T-helper 1 cell treated with Interleukin-12 subunit alpha and Interleukin-12 subunit beta and Interleukin-4 antibody, amounts not matched to agents 30 μg/mL and 1 μg/mL, for 36 hours (primary cell): ENCODE data around the gene LRIG3.

Source experiments
- H3K27ac Mint-ChIP-seq: one replicate; pipeline ENCODE4 v1.8.0; 2021; ENCODE audit warnings: mild to moderate bottlenecking, mixed read lengths
- H3K27me3 Mint-ChIP-seq: one replicate; pipeline ENCODE4 v1.8.0; 2021; ENCODE audit warnings: low read depth, mixed read lengths
- H3K36me3 Mint-ChIP-seq: one replicate; pipeline ENCODE4 v1.8.0; 2021; ENCODE audit warnings: low read depth, mixed read lengths
- H3K4me1 Mint-ChIP-seq: one replicate; pipeline ENCODE4 v1.8.0; 2021; ENCODE audit warnings: low read depth, mixed read lengths
- H3K4me3 Mint-ChIP-seq: one replicate; pipeline ENCODE4 v1.8.0; 2021; ENCODE audit warnings: mild to moderate bottlenecking, moderate library complexity, mixed read lengths
- H3K9me3 Mint-ChIP-seq: one replicate; pipeline ENCODE4 v1.8.0; 2021; ENCODE audit warnings: mixed read lengths

The LRIG3 gene

DNA sequence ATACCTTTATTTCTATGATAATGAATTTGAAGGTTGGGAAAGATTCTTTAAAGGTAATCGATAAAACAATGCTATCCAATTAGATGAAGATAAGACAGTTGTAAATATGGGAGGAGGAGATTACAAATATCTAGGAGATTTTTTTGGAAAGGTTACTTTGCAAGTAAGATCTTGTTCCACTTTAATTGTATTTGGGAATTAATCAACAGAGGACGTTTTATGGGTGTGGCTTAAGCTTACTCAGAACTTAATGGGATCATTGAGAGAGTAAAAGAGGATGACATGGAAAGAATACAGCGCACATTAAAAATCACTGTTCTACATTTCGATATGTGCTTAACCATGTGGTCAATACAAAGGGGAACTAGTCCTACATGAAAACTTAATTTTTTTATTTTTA is 3.5 kb upstream of the LRIG3 start:
- Mint-ChIP-seq H3K9me3 (no peaks in the 10 kb centered on the region), H3K27me3 (peaks cover 33% of the 10 kb centered on the region), H3K4me1 (no peaks in the 10 kb centered on the region), H3K4me3 (no peak overlapping the region), H3K27ac (no peak overlapping the region), H3K36me3 (no peaks in the 10 kb centered on the region)

DNA sequence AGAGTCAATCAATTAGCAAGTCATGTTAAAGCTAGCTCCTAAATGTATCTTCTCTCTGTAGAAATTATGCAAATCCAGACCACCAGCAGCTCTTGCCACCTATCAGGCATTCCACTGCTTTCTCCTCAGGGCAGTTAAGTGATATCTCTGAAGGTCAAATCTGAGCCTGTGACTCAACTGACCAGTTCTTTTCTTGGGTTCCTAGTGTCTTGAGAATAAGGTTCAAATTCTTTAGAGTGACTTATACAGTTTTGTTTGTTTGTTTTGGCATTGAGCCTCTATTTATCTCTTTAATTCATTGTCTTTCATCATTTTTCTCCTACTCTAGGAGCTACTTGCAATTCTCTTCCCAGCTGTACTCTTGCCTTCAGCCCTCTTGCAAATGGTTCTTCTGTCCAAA is 2.5 kb upstream of the LRIG3 start:
- H3K27me3 Mint-ChIP-seq: peaks cover 42% of the 10 kb centered on the region
- H3K4me3 Mint-ChIP-seq: no peak overlapping the region
- no peaks in the 10 kb centered on the region for H3K36me3 Mint-ChIP-seq
- no peak overlapping the region for H3K27ac Mint-ChIP-seq
- no peaks in the 10 kb centered on the region for H3K4me1 Mint-ChIP-seq
- H3K9me3 Mint-ChIP-seq: no peaks in the 10 kb centered on the region

DNA sequence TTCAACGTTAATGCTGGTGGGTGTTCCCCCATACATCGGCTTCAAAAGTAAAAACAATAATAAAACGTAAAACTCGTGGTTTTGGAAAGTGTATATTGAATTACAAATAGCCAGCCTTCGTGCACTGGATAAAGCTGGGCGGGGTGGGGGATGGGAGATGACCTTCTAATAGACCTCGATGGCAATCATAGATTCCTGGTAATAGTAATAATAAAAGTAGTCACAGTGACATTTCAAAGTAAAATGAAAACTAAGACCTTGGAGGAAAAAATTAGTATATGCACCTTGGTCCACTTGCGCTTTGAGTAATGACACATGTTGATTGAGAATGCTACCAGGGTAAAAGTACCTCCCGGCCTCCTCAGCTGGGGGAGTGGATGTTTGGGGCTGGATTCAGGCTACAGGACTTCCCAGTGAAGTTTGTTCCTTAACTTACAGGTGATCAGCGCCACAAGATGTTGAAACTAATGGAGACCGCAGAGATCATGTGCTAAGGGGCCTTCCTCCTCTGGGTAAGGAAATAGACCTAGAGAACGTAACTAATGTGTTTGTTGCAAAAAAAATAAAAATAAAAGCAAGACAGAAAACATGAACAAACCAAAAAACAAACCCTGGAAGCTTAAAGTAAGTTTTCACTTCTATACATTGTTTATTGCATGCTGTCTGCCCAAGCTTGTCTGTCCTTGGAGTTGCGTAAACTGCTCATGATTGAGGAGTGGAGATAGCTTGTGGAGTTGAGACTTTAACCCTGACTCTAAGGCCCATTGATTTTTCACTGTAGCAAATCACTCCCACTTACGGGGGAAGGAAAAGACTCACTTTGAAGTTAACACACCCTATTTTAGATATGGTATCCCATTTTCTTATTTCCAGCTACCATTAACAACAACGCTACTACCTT is 907 bp upstream of the LRIG3 start:
- Mint-ChIP-seq H3K4me3 (no peak overlapping the region), H3K4me1 (no peaks in the 10 kb centered on the region), H3K36me3 (no peaks in the 10 kb centered on the region), H3K9me3 (no peaks in the 10 kb centered on the region), H3K27me3 (peaks cover 50% of the 10 kb centered on the region), H3K27ac (no peak overlapping the region)

DNA sequence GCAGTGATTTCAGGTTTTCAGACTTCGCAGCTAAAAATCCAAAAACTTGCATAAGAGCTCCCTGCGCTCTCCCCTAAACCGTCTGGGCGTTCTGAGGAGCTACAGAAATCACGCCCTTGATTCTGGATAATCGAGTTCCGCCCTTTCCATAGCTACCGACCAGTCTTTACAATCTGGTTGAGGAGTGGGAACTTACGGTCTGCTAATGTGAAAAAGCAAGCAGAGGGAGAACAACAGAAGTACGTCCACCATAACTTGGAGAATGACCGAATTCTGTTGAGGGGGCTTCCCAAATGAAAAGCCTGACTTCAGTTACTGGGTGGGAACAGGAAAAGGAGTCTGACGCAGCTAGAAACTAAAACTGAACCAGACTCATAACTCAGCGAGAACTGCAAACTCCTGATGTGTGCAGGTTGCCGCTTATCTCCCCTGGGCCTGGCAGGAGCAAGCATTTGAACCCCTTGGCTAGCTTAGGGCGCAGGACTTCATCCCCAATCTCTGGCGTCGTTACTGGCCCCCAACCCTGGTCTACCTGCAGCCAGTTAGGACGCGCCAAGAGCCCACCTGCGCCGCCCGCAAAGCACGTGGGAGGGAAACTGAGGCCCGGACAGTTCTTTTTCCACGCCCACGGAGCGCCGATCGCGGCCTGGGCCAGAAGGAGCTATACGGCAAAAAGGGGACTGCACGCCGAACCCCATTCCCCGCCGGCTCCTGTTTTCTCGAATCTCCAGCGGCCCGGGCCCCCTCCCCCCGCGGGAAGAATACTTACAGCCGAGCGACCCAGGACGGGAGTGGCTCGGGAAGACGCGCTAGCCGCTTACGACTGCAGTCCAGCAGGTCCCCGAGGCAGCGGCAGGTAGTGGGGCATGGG is 838 bp downstream of the LRIG3 start:
- Mint-ChIP-seq H3K27ac (no peak overlapping the region), H3K27me3 (peaks cover 50% of the 10 kb centered on the region), H3K36me3 (no peaks in the 10 kb centered on the region), H3K9me3 (no peaks in the 10 kb centered on the region), H3K4me1 (no peaks in the 10 kb centered on the region), H3K4me3 (no peak overlapping the region)

DNA sequence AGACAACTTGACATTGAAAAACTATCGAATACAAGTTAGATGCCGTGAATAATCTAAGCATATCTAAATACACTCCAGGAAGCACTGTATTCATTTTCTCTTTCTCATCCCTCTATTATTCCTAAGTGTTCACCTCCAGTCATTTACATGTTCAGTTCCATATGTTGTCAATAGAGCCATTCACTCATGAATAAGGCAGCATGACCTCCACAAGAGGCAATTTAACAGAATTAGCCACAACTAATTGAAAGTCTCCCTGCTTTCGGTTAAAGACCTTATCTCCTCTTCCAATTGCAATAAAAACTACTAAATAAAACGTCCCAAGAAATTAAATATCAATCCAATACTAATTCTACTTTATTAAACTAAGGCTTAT is 1.8 kb downstream of the LRIG3 start:
- Mint-ChIP-seq H3K4me1 (no peaks in the 10 kb centered on the region), H3K27me3 (peaks cover 50% of the 10 kb centered on the region), H3K36me3 (no peaks in the 10 kb centered on the region), H3K9me3 (no peaks in the 10 kb centered on the region), H3K4me3 (no peak overlapping the region), H3K27ac (no peak overlapping the region)

DNA sequence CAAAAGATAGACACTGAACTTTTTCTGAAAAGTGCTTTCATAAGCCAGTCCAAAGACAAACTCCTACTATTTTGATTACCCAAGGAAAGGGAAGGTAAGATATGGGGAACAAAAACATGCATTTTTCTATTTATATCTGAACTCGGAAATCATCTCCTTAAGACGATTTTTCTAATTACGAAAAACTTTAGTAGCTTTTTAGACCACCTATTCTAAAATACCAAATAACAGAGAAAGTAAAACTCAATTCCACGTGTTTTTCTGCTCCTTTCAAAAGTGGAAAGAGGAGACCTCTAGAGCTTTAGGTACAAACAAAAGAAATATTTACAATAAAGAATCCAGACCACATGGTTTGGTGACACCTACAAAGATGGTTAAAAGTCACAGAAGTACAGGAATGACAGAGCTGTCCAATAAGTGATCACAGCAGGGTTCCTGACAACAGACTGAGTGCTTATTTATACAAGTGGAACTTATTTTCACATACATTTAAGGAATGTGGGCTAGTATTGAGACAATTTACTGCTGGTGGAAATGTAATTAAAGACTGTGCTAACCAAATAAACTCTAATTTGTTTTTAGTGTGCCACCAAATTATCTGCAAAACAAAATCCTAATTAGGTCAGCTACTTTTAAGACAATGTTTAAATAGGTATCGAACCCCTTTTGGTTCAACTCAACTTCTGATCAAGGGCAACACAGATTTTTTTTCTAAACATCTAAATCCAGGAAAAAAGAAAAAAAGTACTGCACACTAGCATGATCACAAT is 2.4 kb downstream of the LRIG3 start:
- no peaks in the 10 kb centered on the region for H3K9me3 Mint-ChIP-seq
- H3K4me1 Mint-ChIP-seq: no peaks in the 10 kb centered on the region
- H3K27ac Mint-ChIP-seq: no peak overlapping the region
- H3K36me3 Mint-ChIP-seq: no peaks in the 10 kb centered on the region
- H3K27me3 Mint-ChIP-seq: peaks cover 46% of the 10 kb centered on the region
- no peak overlapping the region for H3K4me3 Mint-ChIP-seq

DNA sequence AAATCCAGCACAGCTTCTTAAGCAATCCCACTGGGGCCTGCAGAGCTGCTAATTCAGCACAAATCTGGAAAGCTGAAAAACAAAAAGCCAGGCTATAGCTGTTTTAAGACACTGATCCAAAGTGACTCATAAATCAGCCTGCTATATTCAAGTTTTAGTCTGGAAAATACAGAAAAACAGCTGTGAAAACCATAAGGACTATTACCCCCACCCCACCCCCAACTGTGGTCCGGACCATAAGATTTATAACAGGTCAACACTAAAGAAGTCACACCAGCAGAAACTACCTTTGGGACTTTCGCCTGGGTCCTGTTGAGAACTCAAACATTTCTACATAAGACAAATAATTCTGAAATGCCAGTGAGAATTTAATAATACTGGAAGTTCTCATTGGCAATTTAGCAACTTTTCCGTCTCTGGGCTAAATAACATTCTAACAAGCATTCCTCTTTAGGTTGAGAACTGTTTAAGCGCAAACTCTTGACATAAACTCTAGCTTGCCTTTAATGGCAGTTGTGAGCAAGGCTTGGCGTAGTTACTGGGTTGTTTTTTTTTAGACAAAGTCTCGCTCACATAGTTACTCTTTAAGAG is 3.3 kb downstream of the LRIG3 start:
- Mint-ChIP-seq H3K36me3 (no peaks in the 10 kb centered on the region), H3K27ac (no peak overlapping the region), H3K4me3 (no peak overlapping the region), H3K4me1 (no peaks in the 10 kb centered on the region), H3K9me3 (no peaks in the 10 kb centered on the region), H3K27me3 (peaks cover 39% of the 10 kb centered on the region)

DNA sequence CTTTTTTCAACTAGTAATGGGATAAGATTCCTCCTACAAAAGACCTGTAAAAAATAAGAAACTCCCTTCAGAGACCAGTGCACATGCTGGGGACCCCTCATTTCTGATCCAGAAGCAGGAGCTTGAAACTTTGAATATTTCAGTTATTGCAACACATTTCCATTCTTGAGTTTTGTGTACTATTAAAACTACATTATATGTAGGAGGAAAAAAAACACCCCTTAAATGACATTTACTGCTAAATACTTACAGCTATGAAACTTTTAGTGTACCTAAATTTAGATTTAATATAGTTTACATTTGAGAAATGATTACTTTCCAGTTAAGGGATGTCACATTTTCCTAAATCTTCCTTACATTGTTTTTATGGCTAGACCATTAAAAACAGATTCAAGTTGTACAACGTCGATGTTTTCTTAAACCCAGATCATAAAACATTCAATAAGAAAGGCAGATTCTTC is 4.1 kb downstream of the LRIG3 start:
- H3K27me3 Mint-ChIP-seq: peaks cover 35% of the 10 kb centered on the region
- no peaks in the 10 kb centered on the region for H3K4me1 Mint-ChIP-seq
- no peak overlapping the region for H3K4me3 Mint-ChIP-seq
- no peaks in the 10 kb centered on the region for H3K9me3 Mint-ChIP-seq
- H3K36me3 Mint-ChIP-seq: no peaks in the 10 kb centered on the region
- no peak overlapping the region for H3K27ac Mint-ChIP-seq

DNA sequence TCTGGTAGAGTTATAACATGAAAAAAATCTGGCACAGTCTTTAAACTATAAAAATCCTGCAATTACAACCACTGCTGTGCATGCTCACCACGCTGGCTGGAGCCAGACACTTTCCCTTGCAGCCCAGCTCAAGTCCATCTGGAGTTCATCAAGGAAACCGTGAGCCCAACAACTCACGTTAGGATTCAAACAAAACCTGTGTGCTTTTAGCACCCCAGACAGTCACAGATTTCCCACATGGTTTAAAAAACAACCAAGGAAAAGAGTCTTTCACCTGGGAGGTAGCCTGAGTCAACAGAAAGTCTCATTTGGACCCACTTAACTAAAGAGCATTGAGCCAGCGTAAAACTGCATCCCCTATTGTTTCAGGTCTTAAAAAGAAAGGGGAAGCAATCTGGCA is 4.7 kb downstream of the LRIG3 start:
- Mint-ChIP-seq H3K27ac (no peak overlapping the region), H3K4me3 (no peak overlapping the region), H3K27me3 (peaks cover 30% of the 10 kb centered on the region), H3K9me3 (no peaks in the 10 kb centered on the region), H3K36me3 (no peaks in the 10 kb centered on the region), H3K4me1 (no peaks in the 10 kb centered on the region)

DNA sequence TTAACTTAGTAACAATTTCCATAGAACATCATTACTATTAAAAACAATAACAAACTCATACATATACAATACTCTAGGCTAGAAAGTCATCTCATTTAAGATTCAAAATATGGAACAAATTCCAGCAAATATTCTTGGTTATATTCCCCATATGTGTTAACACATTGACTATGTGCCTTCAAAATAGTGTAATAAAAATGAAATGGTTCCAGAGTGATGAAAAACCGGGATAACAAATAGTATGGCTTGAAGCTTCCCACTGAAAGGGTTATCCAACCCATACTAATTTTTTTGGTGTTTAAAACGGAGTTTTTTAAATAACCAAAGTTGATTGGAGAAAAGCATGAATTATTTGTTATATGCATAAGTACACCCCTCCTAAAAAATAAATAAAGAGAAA is 5.3 kb downstream of the LRIG3 start:
- Mint-ChIP-seq H3K9me3 (no peaks in the 10 kb centered on the region), H3K4me3 (no peak overlapping the region), H3K36me3 (no peaks in the 10 kb centered on the region), H3K27me3 (peaks cover 25% of the 10 kb centered on the region), H3K4me1 (no peaks in the 10 kb centered on the region), H3K27ac (no peak overlapping the region)

DNA sequence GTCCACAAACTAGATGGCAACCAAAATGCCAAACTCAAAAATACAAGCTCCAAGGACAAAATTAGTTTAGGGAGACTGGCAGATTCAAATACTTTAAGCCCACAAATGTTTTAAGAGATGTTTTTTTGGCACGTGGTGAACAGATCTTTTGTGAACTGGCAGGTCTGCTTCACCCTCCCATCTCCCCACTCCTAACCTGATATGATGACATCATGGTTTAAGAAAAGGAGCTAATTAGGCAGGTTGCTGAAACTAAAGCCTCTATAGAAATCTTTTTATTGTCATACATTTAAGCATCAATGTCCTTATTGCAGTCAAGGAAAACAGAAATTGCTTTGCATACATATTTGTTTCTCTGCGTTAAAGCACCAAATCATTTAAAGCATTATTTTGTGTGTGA is 5.8 kb downstream of the LRIG3 start:
- Mint-ChIP-seq H3K4me3 (no peak overlapping the region), H3K9me3 (no peaks in the 10 kb centered on the region), H3K27me3 (peaks cover 22% of the 10 kb centered on the region), H3K4me1 (no peaks in the 10 kb centered on the region), H3K36me3 (no peaks in the 10 kb centered on the region), H3K27ac (no peak overlapping the region)

DNA sequence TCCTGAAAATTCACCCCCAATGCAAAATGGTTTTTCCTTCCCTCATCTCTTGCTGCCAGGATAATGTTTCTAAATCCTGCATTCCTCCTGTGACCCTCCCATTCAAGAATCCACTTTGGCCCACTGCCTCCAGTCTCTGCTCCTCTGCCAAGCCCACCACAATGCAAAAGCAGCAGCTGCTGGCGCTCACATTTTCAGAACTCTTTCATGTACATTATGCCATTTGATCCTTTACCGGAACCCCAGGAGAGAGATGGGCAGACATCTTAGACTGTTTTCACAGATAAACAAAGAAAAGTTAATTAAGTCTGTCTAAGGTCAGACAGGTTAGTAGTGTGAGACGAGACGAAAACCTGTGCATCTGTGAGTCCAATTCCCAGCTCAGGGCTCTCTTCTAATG is 12.9 kb downstream of the LRIG3 start:
- H3K27ac Mint-ChIP-seq: no peak overlapping the region
- no peak overlapping the region for H3K4me3 Mint-ChIP-seq
- no peaks in the 10 kb centered on the region for H3K27me3 Mint-ChIP-seq
- H3K4me1 Mint-ChIP-seq: no peaks in the 10 kb centered on the region
- H3K9me3 Mint-ChIP-seq: no peaks in the 10 kb centered on the region
- H3K36me3 Mint-ChIP-seq: no peaks in the 10 kb centered on the region

DNA sequence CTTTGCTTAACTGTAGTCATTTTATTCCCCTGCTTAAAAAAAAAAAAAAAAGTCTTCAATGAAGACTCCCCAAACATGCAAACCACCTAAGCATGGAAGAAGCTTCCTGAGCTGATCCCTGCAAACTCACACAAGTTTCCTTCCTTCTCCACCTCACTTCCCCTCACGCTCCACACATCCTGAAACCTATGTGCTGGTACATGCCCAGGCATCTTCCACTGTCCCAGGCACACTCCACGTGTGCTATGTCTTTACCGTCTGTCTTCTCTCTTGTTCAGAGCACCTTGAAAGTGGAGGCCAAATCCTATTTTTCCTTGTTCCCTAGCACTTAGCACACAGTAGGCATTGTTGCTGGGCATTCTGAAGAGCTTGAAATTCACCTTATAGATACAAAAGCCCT is 13.4 kb downstream of the LRIG3 start:
- Mint-ChIP-seq H3K4me3 (no peak overlapping the region), H3K27ac (no peak overlapping the region), H3K27me3 (no peaks in the 10 kb centered on the region), H3K4me1 (no peaks in the 10 kb centered on the region), H3K9me3 (no peaks in the 10 kb centered on the region), H3K36me3 (no peaks in the 10 kb centered on the region)

DNA sequence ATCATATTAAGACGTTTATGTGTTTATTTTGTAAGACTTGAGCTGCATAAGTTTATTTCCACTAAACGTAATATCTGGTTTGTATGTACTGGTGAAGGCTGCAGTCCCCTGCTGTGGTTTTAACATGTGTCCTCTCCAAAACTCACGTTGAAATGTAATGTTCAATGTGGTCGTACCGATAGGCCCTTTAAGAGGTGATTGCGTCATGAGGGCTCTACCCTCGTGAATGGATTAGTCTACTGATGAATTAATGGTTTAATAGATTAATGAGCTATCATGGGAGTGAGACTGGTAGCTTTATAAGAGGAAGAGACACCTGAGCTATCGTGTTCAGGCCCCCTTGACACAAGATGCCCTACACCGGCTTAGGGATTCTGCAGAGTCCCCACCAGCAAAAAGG is 14.9 kb downstream of the LRIG3 start:
- Mint-ChIP-seq H3K4me3 (no peak overlapping the region), H3K4me1 (no peaks in the 10 kb centered on the region), H3K9me3 (no peaks in the 10 kb centered on the region), H3K36me3 (no peaks in the 10 kb centered on the region), H3K27me3 (no peaks in the 10 kb centered on the region), H3K27ac (no peak overlapping the region)
